ENCODE results near the gene MGAT5. TPM values are rescaled to one million over a fixed set of nuclear protein-coding genes. Genes with fewer than 3 reads are reported as not detected.

The MGAT5 gene
- total RNA-seq, 1 donor from 2014 or later, result 37.6 TPM

- no peak overlapping the region for H3K9ac ChIP-seq (ENCODE audit: low read depth in 1 of 3, low read length in 3 of 3)
- no peak overlapping the region for H3K27ac ChIP-seq (ENCODE audit: low read depth, low read length)
- no peak overlapping the region for H3K4me3 ChIP-seq (ENCODE audit: low read length in 3 of 3)
- no peaks in the 10 kb centered on the region for H3K9me3 ChIP-seq (ENCODE audit: control insufficient read depth in 3 of 3, low read length in 3 of 3)
- peaks cover 0 to 6% (median 0%) of the 10 kb centered on the region in 3 donors for H3K4me1 ChIP-seq (ENCODE audit: control insufficient read depth in 3 of 3, insufficient read depth in 3 of 3, low read length in 3 of 3)
- no peaks in the 10 kb centered on the region for H3K36me3 ChIP-seq (ENCODE audit: control insufficient read depth in 3 of 3, insufficient read depth in 3 of 3, low read length in 3 of 3)
- no peaks in the 10 kb centered on the region for H3K27me3 ChIP-seq (ENCODE audit: control insufficient read depth in 3 of 3, insufficient read depth in 3 of 3, low read length in 3 of 3)
Observed at GRCh38 chr2:134335601-134336000, 81.7 kb downstream of the MGAT5 start.

- no peak overlapping the region for H3K27ac ChIP-seq (ENCODE audit: low read depth, low read length)
Observed at GRCh38 chr2:134336352-134336751, 82.5 kb downstream of the MGAT5 start.

GRCh38 chr2:134336921-134337320, 83.0 kb downstream of the MGAT5 start:
- H3K4me1 ChIP-seq (ENCODE audit: control insufficient read depth in 3 of 3, insufficient read depth in 3 of 3, low read length in 3 of 3), result peaks cover 0 to 6% (median 0%) of the 10 kb centered on the region in 3 donors
- no peak overlapping the region for H3K9ac ChIP-seq (ENCODE audit: low read depth in 1 of 3, low read length in 3 of 3)
- H3K27ac ChIP-seq (ENCODE audit: low read depth, low read length), result no peak overlapping the region
- H3K27me3 ChIP-seq (ENCODE audit: control insufficient read depth in 3 of 3, insufficient read depth in 3 of 3, low read length in 3 of 3), result no peaks in the 10 kb centered on the region
- H3K36me3 ChIP-seq (ENCODE audit: control insufficient read depth in 3 of 3, insufficient read depth in 3 of 3, low read length in 3 of 3), result no peaks in the 10 kb centered on the region
- H3K4me3 ChIP-seq (ENCODE audit: low read length in 3 of 3), result no peak overlapping the region
- H3K9me3 ChIP-seq (ENCODE audit: control insufficient read depth in 3 of 3, low read length in 3 of 3), result no peaks in the 10 kb centered on the region

More at GRCh38 chr2:134336352-134336751, 82.5 kb downstream of the MGAT5 start:
- Histone ChIP-seq H3K9ac (ENCODE audit: low read depth in 1 of 3, low read length in 3 of 3) (no peak overlapping the region), H3K9me3 (ENCODE audit: control insufficient read depth in 3 of 3, low read length in 3 of 3) (no peaks in the 10 kb centered on the region), H3K36me3 (ENCODE audit: control insufficient read depth in 3 of 3, insufficient read depth in 3 of 3, low read length in 3 of 3) (no peaks in the 10 kb centered on the region), H3K27me3 (ENCODE audit: control insufficient read depth in 3 of 3, insufficient read depth in 3 of 3, low read length in 3 of 3) (no peaks in the 10 kb centered on the region), H3K4me3 (ENCODE audit: low read length in 3 of 3) (no peak overlapping the region), H3K4me1 (ENCODE audit: control insufficient read depth in 3 of 3, insufficient read depth in 3 of 3, low read length in 3 of 3) (peaks cover 0 to 6% (median 0%) of the 10 kb centered on the region in 3 donors)

- Histone ChIP-seq H3K4me3 (ENCODE audit: low read length in 3 of 3) (no peak overlapping the region), H3K27me3 (ENCODE audit: control insufficient read depth in 3 of 3, insufficient read depth in 3 of 3, low read length in 3 of 3) (no peaks in the 10 kb centered on the region), H3K9me3 (ENCODE audit: control insufficient read depth in 3 of 3, low read length in 3 of 3) (no peaks in the 10 kb centered on the region), H3K27ac (ENCODE audit: low read depth, low read length) (no peak overlapping the region), H3K36me3 (ENCODE audit: control insufficient read depth in 3 of 3, insufficient read depth in 3 of 3, low read length in 3 of 3) (no peaks in the 10 kb centered on the region), H3K9ac (ENCODE audit: low read depth in 1 of 3, low read length in 3 of 3) (no peak overlapping the region), H3K4me1 (ENCODE audit: control insufficient read depth in 3 of 3, insufficient read depth in 3 of 3, low read length in 3 of 3) (peaks cover 0 to 6% (median 0%) of the 10 kb centered on the region in 3 donors)
Observed at GRCh38 chr2:134337631-134338030, 83.8 kb downstream of the MGAT5 start.

- Histone ChIP-seq H3K27me3 (ENCODE audit: control insufficient read depth in 3 of 3, insufficient read depth in 3 of 3, low read length in 3 of 3) (no peaks in the 10 kb centered on the region), H3K9me3 (ENCODE audit: control insufficient read depth in 3 of 3, low read length in 3 of 3) (no peaks in the 10 kb centered on the region), H3K4me1 (ENCODE audit: control insufficient read depth in 3 of 3, insufficient read depth in 3 of 3, low read length in 3 of 3) (peaks cover 0 to 6% (median 0%) of the 10 kb centered on the region in 3 donors), H3K9ac (ENCODE audit: low read depth in 1 of 3, low read length in 3 of 3) (no peak overlapping the region), H3K27ac (ENCODE audit: low read depth, low read length) (no peak overlapping the region), H3K4me3 (ENCODE audit: low read length in 3 of 3) (no peak overlapping the region), H3K36me3 (ENCODE audit: control insufficient read depth in 3 of 3, insufficient read depth in 3 of 3, low read length in 3 of 3) (no peaks in the 10 kb centered on the region)
Observed at GRCh38 chr2:134338208-134338607, 84.3 kb downstream of the MGAT5 start.

- Histone ChIP-seq H3K9ac (ENCODE audit: low read depth in 1 of 3, low read length in 3 of 3) (no peak overlapping the region), H3K36me3 (ENCODE audit: control insufficient read depth in 3 of 3, insufficient read depth in 3 of 3, low read length in 3 of 3) (peaks cover 0 to 3% (median 0%) of the 10 kb centered on the region in 3 donors), H3K27ac (ENCODE audit: low read depth, low read length) (no peak overlapping the region), H3K4me1 (ENCODE audit: control insufficient read depth in 3 of 3, insufficient read depth in 3 of 3, low read length in 3 of 3) (peaks cover 0 to 4% (median 0%) of the 10 kb centered on the region in 3 donors), H3K27me3 (ENCODE audit: control insufficient read depth in 3 of 3, insufficient read depth in 3 of 3, low read length in 3 of 3) (no peaks in the 10 kb centered on the region), H3K4me3 (ENCODE audit: low read length in 3 of 3) (no peak overlapping the region), H3K9me3 (ENCODE audit: control insufficient read depth in 3 of 3, low read length in 3 of 3) (no peaks in the 10 kb centered on the region)
Observed at GRCh38 chr2:134341476-134341875, 87.6 kb downstream of the MGAT5 start.

GRCh38 chr2:134344954-134345697, 91.3 kb downstream of the MGAT5 start:
- H3K9me3 ChIP-seq (ENCODE audit: control insufficient read depth in 3 of 3, low read length in 3 of 3), result no peaks in the 10 kb centered on the region
- H3K9ac ChIP-seq (ENCODE audit: low read depth in 1 of 3, low read length in 3 of 3), result no peak overlapping the region
- H3K27ac ChIP-seq (ENCODE audit: low read depth, low read length), result no peak overlapping the region
- H3K4me1 ChIP-seq (ENCODE audit: control insufficient read depth in 3 of 3, insufficient read depth in 3 of 3, low read length in 3 of 3), result no peaks in the 10 kb centered on the region
- no peaks in the 10 kb centered on the region for H3K27me3 ChIP-seq (ENCODE audit: control insufficient read depth in 3 of 3, insufficient read depth in 3 of 3, low read length in 3 of 3)
- H3K36me3 ChIP-seq (ENCODE audit: control insufficient read depth in 3 of 3, insufficient read depth in 3 of 3, low read length in 3 of 3), result peaks cover 0 to 3% (median 0%) of the 10 kb centered on the region in 3 donors
- H3K4me3 ChIP-seq (ENCODE audit: low read length in 3 of 3), result no peak overlapping the region

GRCh38 chr2:134346141-134346540, 92.3 kb downstream of the MGAT5 start:
- H3K36me3 ChIP-seq (ENCODE audit: control insufficient read depth in 3 of 3, insufficient read depth in 3 of 3, low read length in 3 of 3), result peaks cover 0 to 3% (median 0%) of the 10 kb centered on the region in 3 donors
- H3K27me3 ChIP-seq (ENCODE audit: control insufficient read depth in 3 of 3, insufficient read depth in 3 of 3, low read length in 3 of 3), result no peaks in the 10 kb centered on the region
- no peaks in the 10 kb centered on the region for H3K4me1 ChIP-seq (ENCODE audit: control insufficient read depth in 3 of 3, insufficient read depth in 3 of 3, low read length in 3 of 3)
- H3K27ac ChIP-seq (ENCODE audit: low read depth, low read length), result no peak overlapping the region
- H3K4me3 ChIP-seq (ENCODE audit: low read length in 3 of 3), result no peak overlapping the region
- no peaks in the 10 kb centered on the region for H3K9me3 ChIP-seq (ENCODE audit: control insufficient read depth in 3 of 3, low read length in 3 of 3)
- no peak overlapping the region for H3K9ac ChIP-seq (ENCODE audit: low read depth in 1 of 3, low read length in 3 of 3)

GRCh38 chr2:134347756-134348155, 93.9 kb downstream of the MGAT5 start:
- Histone ChIP-seq H3K27me3 (ENCODE audit: control insufficient read depth in 3 of 3, insufficient read depth in 3 of 3, low read length in 3 of 3) (no peaks in the 10 kb centered on the region), H3K4me1 (ENCODE audit: control insufficient read depth in 3 of 3, insufficient read depth in 3 of 3, low read length in 3 of 3) (no peaks in the 10 kb centered on the region), H3K9ac (ENCODE audit: low read depth in 1 of 3, low read length in 3 of 3) (no peak overlapping the region), H3K9me3 (ENCODE audit: control insufficient read depth in 3 of 3, low read length in 3 of 3) (no peaks in the 10 kb centered on the region), H3K4me3 (ENCODE audit: low read length in 3 of 3) (no peak overlapping the region), H3K36me3 (ENCODE audit: control insufficient read depth in 3 of 3, insufficient read depth in 3 of 3, low read length in 3 of 3) (peaks cover 0 to 3% (median 0%) of the 10 kb centered on the region in 3 donors), H3K27ac (ENCODE audit: low read depth, low read length) (no peak overlapping the region)

- peaks cover 0 to 3% (median 0%) of the 10 kb centered on the region in 3 donors for H3K36me3 ChIP-seq (ENCODE audit: control insufficient read depth in 3 of 3, insufficient read depth in 3 of 3, low read length in 3 of 3)
- H3K27me3 ChIP-seq (ENCODE audit: control insufficient read depth in 3 of 3, insufficient read depth in 3 of 3, low read length in 3 of 3), result no peaks in the 10 kb centered on the region
- H3K4me1 ChIP-seq (ENCODE audit: control insufficient read depth in 3 of 3, insufficient read depth in 3 of 3, low read length in 3 of 3), result no peaks in the 10 kb centered on the region
- H3K9me3 ChIP-seq (ENCODE audit: control insufficient read depth in 3 of 3, low read length in 3 of 3), result no peaks in the 10 kb centered on the region
- H3K27ac ChIP-seq (ENCODE audit: low read depth, low read length), result no peak overlapping the region
- no peak overlapping the region for H3K9ac ChIP-seq (ENCODE audit: low read depth in 1 of 3, low read length in 3 of 3)
- no peak overlapping the region for H3K4me3 ChIP-seq (ENCODE audit: low read length in 3 of 3)
Observed at GRCh38 chr2:134348239-134348638, 94.4 kb downstream of the MGAT5 start.

Measured in skeletal muscle tissue (tissue), 4 donors.